HL-60 (cell line): ENCODE results near the gene ALG5.

ENCODE experiments used
- CTCF ChIP-seq: IDR thresholded peaks from one replicate; pipeline ENCODE4 v1.5.1; 2011; ENCODE audit warnings: low read length, control low read depth, inconsistent platforms; ENCODE audit not compliant: insufficient read depth
- GABPA ChIP-seq: IDR thresholded peaks from 2 replicates; pipeline ENCODE4 v1.6.1; 2012; ENCODE audit warnings: low read depth
- REST ChIP-seq: IDR thresholded peaks from 2 replicates; pipeline ENCODE4 v1.6.1; 2012; ENCODE audit warnings: low read depth; ENCODE audit not compliant: insufficient replicate concordance

- TF ChIP-seq CTCF (no peak), REST (no peak), GABPA (no peak)
These were observed 93.2 kb downstream of the ALG5 start for GRCh38 chr13:36905944-36906343.
